ENCODE measurements around the gene ADAMTS3.

Gene ADAMTS3

GRCh38 chr4:72280252-72280651 lies 288.8 kb downstream of the ADAMTS3 start (continued):
- TF ChIP-seq GLIS3 (CRISPR knock-in tag; IDR thresholded peaks at IDR 0.05), result no peak
- TF ChIP-seq ZNF70 (CRISPR knock-in tag; IDR thresholded peaks at IDR 0.05), result no peak
- TF ChIP-seq ARNTL (CRISPR knock-in tag; IDR thresholded peaks at IDR 0.05; ENCODE audit: borderline replicate concordance, low read depth), result no peak
- no peak for TF ChIP-seq ZNF565 (CRISPR knock-in tag; conservative IDR thresholded peaks at IDR 0.05; ENCODE audit: low read depth)
- TF ChIP-seq, protein P1, sequence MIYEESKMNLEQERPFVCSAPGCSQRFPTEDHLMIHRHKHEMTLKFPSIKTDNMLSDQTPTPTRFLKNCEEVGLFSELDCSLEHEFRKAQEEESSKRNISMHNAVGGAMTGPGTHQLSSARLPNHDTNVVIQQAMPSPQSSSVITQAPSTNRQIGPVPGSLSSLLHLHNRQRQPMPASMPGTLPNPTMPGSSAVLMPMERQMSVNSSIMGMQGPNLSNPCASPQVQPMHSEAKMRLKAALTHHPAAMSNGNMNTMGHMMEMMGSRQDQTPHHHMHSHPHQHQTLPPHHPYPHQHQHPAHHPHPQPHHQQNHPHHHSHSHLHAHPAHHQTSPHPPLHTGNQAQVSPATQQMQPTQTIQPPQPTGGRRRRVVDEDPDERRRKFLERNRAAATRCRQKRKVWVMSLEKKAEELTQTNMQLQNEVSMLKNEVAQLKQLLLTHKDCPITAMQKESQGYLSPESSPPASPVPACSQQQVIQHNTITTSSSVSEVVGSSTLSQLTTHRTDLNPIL (CRISPR knock-in tag; IDR thresholded peaks at IDR 0.05; ENCODE audit: low read depth), result no peak

- TF ChIP-seq BACH2 (CRISPR knock-in tag; IDR thresholded peaks at IDR 0.05; ENCODE audit: borderline replicate concordance), result no peak
- no peak for TF ChIP-seq ARNTL (CRISPR knock-in tag; IDR thresholded peaks at IDR 0.05; ENCODE audit: borderline replicate concordance, low read depth)
- TF ChIP-seq, protein P1 (CRISPR knock-in tag; IDR thresholded peaks at IDR 0.05; ENCODE audit: low read depth), result no peak
- no peak for TF ChIP-seq ZNF8 (CRISPR knock-in tag; IDR thresholded peaks at IDR 0.05)
- TF ChIP-seq RARB (CRISPR knock-in tag; IDR thresholded peaks at IDR 0.05), result no peak
- no peak for TF ChIP-seq PATZ1 (CRISPR knock-in tag; IDR thresholded peaks at IDR 0.05; ENCODE audit: borderline replicate concordance)
- TF ChIP-seq ZNF70 (CRISPR knock-in tag; IDR thresholded peaks at IDR 0.05), result no peak
- no peak for TF ChIP-seq CSRNP3 (CRISPR knock-in tag; IDR thresholded peaks at IDR 0.05)
- TF ChIP-seq ZFP3 (CRISPR knock-in tag; IDR thresholded peaks at IDR 0.05), result no peak
- TF ChIP-seq PPARA (CRISPR knock-in tag; IDR thresholded peaks at IDR 0.05; ENCODE audit: borderline replicate concordance), result no peak
- no peak for TF ChIP-seq ESRRG (CRISPR knock-in tag; IDR thresholded peaks at IDR 0.05)
- TF ChIP-seq, protein P2, sequence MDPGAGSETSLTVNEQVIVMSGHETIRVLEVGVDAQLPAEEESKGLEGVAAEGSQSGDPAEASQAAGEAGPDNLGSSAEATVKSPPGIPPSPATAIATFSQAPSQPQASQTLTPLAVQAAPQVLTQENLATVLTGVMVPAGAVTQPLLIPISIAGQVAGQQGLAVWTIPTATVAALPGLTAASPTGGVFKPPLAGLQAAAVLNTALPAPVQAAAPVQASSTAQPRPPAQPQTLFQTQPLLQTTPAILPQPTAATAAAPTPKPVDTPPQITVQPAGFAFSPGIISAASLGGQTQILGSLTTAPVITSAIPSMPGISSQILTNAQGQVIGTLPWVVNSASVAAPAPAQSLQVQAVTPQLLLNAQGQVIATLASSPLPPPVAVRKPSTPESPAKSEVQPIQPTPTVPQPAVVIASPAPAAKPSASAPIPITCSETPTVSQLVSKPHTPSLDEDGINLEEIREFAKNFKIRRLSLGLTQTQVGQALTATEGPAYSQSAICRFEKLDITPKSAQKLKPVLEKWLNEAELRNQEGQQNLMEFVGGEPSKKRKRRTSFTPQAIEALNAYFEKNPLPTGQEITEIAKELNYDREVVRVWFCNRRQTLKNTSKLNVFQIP (CRISPR knock-in tag; IDR thresholded peaks at IDR 0.05; ENCODE audit: borderline replicate concordance, low read depth), result no peak
- TF ChIP-seq ISL1 (CRISPR knock-in tag; IDR thresholded peaks at IDR 0.05), result no peak
- TF ChIP-seq TCF4 (CRISPR knock-in tag; IDR thresholded peaks at IDR 0.05; ENCODE audit: borderline replicate concordance), result no peak
- ATAC-seq, result no peak
These were observed 293.6 kb downstream of the ADAMTS3 start for GRCh38 chr4:72275381-72275780.

DNA sequence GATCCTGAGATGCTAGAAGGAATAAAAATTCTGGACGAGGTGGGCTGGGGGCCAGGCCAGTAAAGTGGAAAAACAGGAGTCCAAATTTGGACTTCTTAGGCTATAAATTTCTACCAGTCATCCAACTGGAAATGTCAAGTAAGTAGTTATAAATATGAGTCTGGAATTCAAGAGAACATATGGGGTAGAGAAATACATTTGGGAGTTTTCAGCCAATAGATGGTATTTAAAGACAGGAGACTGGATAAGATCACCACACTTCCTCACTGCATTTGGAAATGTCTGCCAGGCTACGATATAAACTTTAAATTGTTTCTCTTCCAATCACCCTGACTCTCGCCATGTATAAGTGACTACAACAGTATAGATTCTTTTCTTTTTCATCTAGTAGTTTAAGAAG lies 294.8 kb downstream of the ADAMTS3 start:
- no peak for ATAC-seq
- TF ChIP-seq ZNF565 (CRISPR knock-in tag; conservative IDR thresholded peaks at IDR 0.05; ENCODE audit: low read depth) (no peak), ZNF8 (CRISPR knock-in tag; IDR thresholded peaks at IDR 0.05) (no peak), ESRRG (CRISPR knock-in tag; IDR thresholded peaks at IDR 0.05) (no peak), CSDC2 (CRISPR knock-in tag; IDR thresholded peaks at IDR 0.05) (no peak), RARB (CRISPR knock-in tag; IDR thresholded peaks at IDR 0.05) (no peak), ARNTL (CRISPR knock-in tag; IDR thresholded peaks at IDR 0.05; ENCODE audit: borderline replicate concordance, low read depth) (no peak), ZFP30 (CRISPR knock-in tag; IDR thresholded peaks at IDR 0.05) (no peak), PATZ1 (CRISPR knock-in tag; IDR thresholded peaks at IDR 0.05; ENCODE audit: borderline replicate concordance) (no peak), CSRNP3 (CRISPR knock-in tag; IDR thresholded peaks at IDR 0.05) (no peak), PPARA (CRISPR knock-in tag; IDR thresholded peaks at IDR 0.05; ENCODE audit: borderline replicate concordance) (no peak)
- TF ChIP-seq, protein P2 (CRISPR knock-in tag; IDR thresholded peaks at IDR 0.05; ENCODE audit: borderline replicate concordance, low read depth), result no peak

Data from SK-N-SH treated with all-trans-retinoic acid at 6 μM for 48 hours (cell line).